ENCODE results near the gene TIMP1. TPM values are rescaled to one million over a fixed set of nuclear protein-coding genes. Genes with fewer than 3 reads are reported as not detected.

The TIMP1 gene
- polyA plus RNA-seq, 3 donors from 2014 or later: 153 to 275 (median 237) TPM

GRCh38 chrX:47564438-47565085 is 17.7 kb upstream of the TIMP1 start:
- no peaks in the 10 kb centered on the region for H3K9me3 Mint-ChIP-seq
- peaks cover 13 to 32% (median 16%) of the 10 kb centered on the region in 3 donors for H3K36me3 Mint-ChIP-seq
- H3K27me3 Mint-ChIP-seq (ENCODE audit: low read depth in 3 of 3): peaks cover 3 to 22% (median 8%) of the 10 kb centered on the region in 3 donors
- H3K27ac Mint-ChIP-seq: peak overlapping the region in 2 of 6 donors; percentile 58 to 62
- H3K4me3 Mint-ChIP-seq: peak overlapping the region in 2 of 5 donors; percentile 52 to 67
- H3K4me1 Mint-ChIP-seq: peaks cover 40 to 41% of the 10 kb centered on the region in 2 donors
- DNase-seq: no peak

- Mint-ChIP-seq H3K27ac (no peak overlapping the region), H3K4me1 (peaks cover 24 to 26% of the 10 kb centered on the region in 2 donors), H3K27me3 (ENCODE audit: low read depth in 3 of 3) (peaks cover 3 to 19% (median 6%) of the 10 kb centered on the region in 3 donors), H3K4me3 (no peak overlapping the region), H3K36me3 (peaks cover 16 to 47% (median 28%) of the 10 kb centered on the region in 3 donors), H3K9me3 (no peaks in the 10 kb centered on the region)
- no peak for DNase-seq
Measured at GRCh38 chrX:47566841-47567240, 15.4 kb upstream of the TIMP1 start.

GRCh38 chrX:47568656-47569295 is 13.5 kb upstream of the TIMP1 start:
- H3K27me3 Mint-ChIP-seq (ENCODE audit: low read depth in 3 of 3): peaks cover 1 to 19% (median 17%) of the 10 kb centered on the region in 3 donors
- H3K36me3 Mint-ChIP-seq: peaks cover 16 to 46% (median 33%) of the 10 kb centered on the region in 3 donors
- peaks cover 9 to 18% of the 10 kb centered on the region in 2 donors for H3K4me1 Mint-ChIP-seq
- peak; percentile 27 to 39 (median 33) for DNase-seq
- H3K27ac Mint-ChIP-seq: peak overlapping the region in 1 of 6 donors; percentile 39
- no peak overlapping the region for H3K4me3 Mint-ChIP-seq
- no peaks in the 10 kb centered on the region for H3K9me3 Mint-ChIP-seq

- Mint-ChIP-seq H3K27ac (no peak overlapping the region), H3K36me3 (peaks cover 11 to 39% (median 27%) of the 10 kb centered on the region in 3 donors), H3K9me3 (no peaks in the 10 kb centered on the region), H3K4me1 (peaks cover 0 to 13% of the 10 kb centered on the region in 2 donors), H3K4me3 (no peak overlapping the region), H3K27me3 (ENCODE audit: low read depth in 3 of 3) (peaks cover 1 to 19% (median 17%) of the 10 kb centered on the region in 3 donors)
- DNase-seq: no peak
Measured at GRCh38 chrX:47570794-47571193, 11.4 kb upstream of the TIMP1 start.

DNA sequence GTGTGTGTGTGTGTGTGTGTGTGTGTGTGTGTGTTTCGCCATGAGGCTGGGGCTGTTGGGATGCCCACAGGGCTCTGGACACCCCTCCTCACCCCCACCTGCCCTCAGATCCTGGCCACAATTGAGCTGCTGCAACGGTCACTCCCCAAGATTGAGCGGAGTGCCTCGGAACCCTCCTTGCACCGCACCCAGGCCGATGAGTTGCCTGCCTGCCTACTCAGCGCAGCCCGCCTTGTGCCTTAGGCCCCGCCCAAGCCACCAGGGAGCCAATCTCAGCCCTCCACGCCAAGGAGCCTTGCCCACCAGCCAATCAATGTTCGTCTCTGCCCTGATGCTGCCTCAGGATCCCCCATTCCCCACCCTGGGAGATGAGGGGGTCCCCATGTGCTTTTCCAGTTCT is 11.0 kb upstream of the TIMP1 start:
- no peak for DNase-seq
- Mint-ChIP-seq H3K36me3 (peaks cover 9 to 37% (median 24%) of the 10 kb centered on the region in 3 donors), H3K4me3 (no peak overlapping the region), H3K9me3 (no peaks in the 10 kb centered on the region), H3K27me3 (ENCODE audit: low read depth in 3 of 3) (peaks cover 1 to 19% (median 17%) of the 10 kb centered on the region in 3 donors), H3K4me1 (peaks cover 0 to 13% of the 10 kb centered on the region in 2 donors), H3K27ac (no peak overlapping the region)

DNA sequence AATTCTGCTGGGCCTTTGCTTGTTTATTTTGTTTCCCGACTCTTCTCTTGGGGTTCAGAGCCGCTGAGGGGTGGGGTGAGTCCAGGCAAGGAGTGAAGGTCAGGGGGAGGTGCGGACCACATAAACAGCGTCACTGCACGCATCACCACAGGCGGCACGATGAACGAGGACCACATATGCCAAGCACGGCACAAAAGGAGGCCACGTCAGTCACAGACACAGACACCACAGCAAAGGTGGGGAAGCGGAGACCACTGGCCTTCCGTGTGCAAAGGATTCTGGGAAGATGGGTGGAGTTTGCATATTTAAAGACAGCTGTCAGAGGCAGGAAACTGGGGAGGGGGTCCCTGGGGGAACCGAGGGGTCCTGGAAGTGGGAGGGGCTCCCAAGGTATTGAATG is 10.3 kb upstream of the TIMP1 start:
- no peak overlapping the region for H3K4me3 Mint-ChIP-seq
- peaks cover 8 to 32% (median 24%) of the 10 kb centered on the region in 3 donors for H3K36me3 Mint-ChIP-seq
- peaks cover 0 to 2% (median 0%) of the 10 kb centered on the region in 6 donors for H3K9me3 Mint-ChIP-seq
- H3K27ac Mint-ChIP-seq: no peak overlapping the region
- peaks cover 1 to 17% (median 17%) of the 10 kb centered on the region in 3 donors for H3K27me3 Mint-ChIP-seq (ENCODE audit: low read depth in 3 of 3)
- DNase-seq: no peak
- H3K4me1 Mint-ChIP-seq: peaks cover 0 to 12% of the 10 kb centered on the region in 2 donors

- peak overlapping the region in 1 of 5 donors; percentile 27 for H3K4me3 Mint-ChIP-seq
- DNase-seq: no peak
- peaks cover 0 to 2% (median 0%) of the 10 kb centered on the region in 6 donors for H3K9me3 Mint-ChIP-seq
- peaks cover 0 to 10% of the 10 kb centered on the region in 2 donors for H3K4me1 Mint-ChIP-seq
- peaks cover 4 to 26% (median 20%) of the 10 kb centered on the region in 3 donors for H3K36me3 Mint-ChIP-seq
- H3K27me3 Mint-ChIP-seq (ENCODE audit: low read depth in 3 of 3): peaks cover 1 to 17% (median 16%) of the 10 kb centered on the region in 3 donors
- H3K27ac Mint-ChIP-seq: no peak overlapping the region
Measured at GRCh38 chrX:47572773-47573340, 9.4 kb upstream of the TIMP1 start.

GRCh38 chrX:47573341-47574075 is 8.7 kb upstream of the TIMP1 start:
- DNase-seq: no peak
- Mint-ChIP-seq H3K4me1 (peaks cover 0 to 9% of the 10 kb centered on the region in 2 donors), H3K4me3 (peak overlapping the region in 2 of 5 donors; percentile 27 to 30), H3K36me3 (peaks cover 4 to 26% (median 20%) of the 10 kb centered on the region in 3 donors), H3K27ac (no peak overlapping the region), H3K27me3 (ENCODE audit: low read depth in 3 of 3) (peaks cover 5 to 20% (median 17%) of the 10 kb centered on the region in 3 donors), H3K9me3 (peaks cover 0 to 2% (median 0%) of the 10 kb centered on the region in 6 donors)

- Mint-ChIP-seq H3K4me3 (no peak overlapping the region), H3K27me3 (ENCODE audit: low read depth in 3 of 3) (peaks cover 5 to 20% (median 17%) of the 10 kb centered on the region in 3 donors), H3K4me1 (peaks cover 0 to 9% of the 10 kb centered on the region in 2 donors), H3K27ac (no peak overlapping the region), H3K36me3 (peaks cover 4 to 22% (median 20%) of the 10 kb centered on the region in 3 donors), H3K9me3 (peaks cover 0 to 2% (median 0%) of the 10 kb centered on the region in 6 donors)
- no peak for DNase-seq
Measured at GRCh38 chrX:47574076-47574546, 8.1 kb upstream of the TIMP1 start.

DNA sequence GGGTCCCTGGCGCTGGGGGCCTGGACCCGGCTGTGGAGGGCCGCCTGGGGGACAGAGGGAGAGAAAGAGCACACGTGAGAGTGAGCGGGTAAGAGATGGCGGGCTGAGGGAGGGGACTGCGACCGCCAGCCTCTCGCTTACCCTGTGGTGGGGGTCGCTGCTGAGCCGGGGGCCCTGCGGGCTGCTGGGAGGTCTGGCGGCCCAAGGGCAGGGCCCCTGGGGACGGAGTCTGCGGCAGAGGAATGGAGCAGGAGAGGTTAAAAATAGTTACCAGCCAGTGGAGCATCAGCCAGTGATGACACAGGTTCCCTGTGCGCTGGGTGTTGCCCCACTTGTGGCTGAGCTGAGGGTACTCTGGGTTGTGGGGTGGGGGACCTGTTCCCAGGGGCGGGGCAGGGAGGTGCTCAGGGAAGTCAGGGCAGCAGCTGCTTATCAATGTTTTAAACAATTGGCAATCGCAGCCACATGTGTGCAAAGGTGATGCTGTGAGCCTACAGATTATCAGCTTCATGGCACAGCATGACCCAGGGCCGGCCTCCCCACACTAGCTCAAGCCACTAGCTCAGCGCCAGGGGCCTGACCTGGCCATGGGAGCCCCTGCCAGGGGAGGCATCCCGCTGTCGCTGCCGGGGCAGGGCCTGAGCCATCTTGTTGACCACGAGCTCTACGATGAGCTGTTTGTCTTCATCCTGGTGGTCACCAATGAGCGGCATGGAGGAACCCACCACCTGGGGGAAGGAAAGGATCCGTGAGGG is 7.5 kb upstream of the TIMP1 start:
- Mint-ChIP-seq H3K4me3 (peak overlapping the region in 1 of 5 donors; percentile 40), H3K9me3 (peaks cover 0 to 2% (median 0%) of the 10 kb centered on the region in 6 donors), H3K27ac (no peak overlapping the region), H3K4me1 (peaks cover 0 to 12% of the 10 kb centered on the region in 2 donors), H3K36me3 (peaks cover 0 to 20% (median 18%) of the 10 kb centered on the region in 3 donors), H3K27me3 (ENCODE audit: low read depth in 3 of 3) (peaks cover 8 to 20% (median 17%) of the 10 kb centered on the region in 3 donors)
- no peak for DNase-seq

DNA sequence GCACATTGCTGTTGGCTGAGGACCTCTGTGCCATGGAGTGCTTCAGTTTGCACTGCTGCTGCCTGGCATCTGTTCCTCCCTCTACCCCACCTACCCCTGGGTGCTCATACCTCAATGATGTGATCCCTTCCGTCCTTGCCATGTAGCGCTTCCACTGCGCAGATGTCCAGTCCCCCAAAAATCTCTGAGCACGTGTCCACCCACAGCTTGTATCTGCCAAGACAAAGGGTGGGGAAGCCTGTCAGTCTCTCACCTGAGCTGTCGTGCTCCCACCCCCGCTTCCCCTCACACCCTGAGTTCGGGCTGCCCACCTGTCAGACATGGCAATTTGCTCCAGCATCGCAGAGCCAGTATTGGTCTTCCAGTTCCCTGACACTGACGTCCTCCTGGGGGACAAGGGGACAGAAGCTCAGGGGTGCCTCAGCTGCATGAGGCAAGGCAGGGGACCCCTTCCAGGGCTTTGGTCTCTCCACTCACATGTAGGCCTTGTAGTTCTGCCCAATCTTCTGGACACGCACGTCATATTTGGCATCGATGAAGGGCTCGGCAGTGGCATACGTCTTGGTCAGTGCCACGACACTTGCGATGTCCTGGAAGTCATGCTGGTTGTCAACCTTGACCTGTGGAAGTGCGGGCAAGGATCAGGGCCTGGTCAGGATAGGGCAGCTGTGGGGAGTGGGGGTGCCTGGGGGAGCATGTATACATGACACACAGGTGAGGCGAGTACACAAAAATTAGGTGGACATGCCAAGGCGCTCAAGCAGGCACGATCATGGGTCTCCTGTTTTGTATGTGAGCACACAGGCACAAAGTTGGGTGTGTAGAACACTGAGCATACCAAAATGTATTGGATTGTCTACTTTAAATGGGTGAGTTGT is 6.0 kb upstream of the TIMP1 start:
- Mint-ChIP-seq H3K4me3 (no peak overlapping the region), H3K9me3 (peaks cover 0 to 2% (median 0%) of the 10 kb centered on the region in 6 donors), H3K36me3 (peaks cover 0 to 9% (median 5%) of the 10 kb centered on the region in 3 donors), H3K27me3 (ENCODE audit: low read depth in 3 of 3) (peaks cover 8 to 13% (median 11%) of the 10 kb centered on the region in 3 donors), H3K4me1 (peaks cover 2 to 15% of the 10 kb centered on the region in 2 donors), H3K27ac (no peak overlapping the region)
- no peak for DNase-seq

DNA sequence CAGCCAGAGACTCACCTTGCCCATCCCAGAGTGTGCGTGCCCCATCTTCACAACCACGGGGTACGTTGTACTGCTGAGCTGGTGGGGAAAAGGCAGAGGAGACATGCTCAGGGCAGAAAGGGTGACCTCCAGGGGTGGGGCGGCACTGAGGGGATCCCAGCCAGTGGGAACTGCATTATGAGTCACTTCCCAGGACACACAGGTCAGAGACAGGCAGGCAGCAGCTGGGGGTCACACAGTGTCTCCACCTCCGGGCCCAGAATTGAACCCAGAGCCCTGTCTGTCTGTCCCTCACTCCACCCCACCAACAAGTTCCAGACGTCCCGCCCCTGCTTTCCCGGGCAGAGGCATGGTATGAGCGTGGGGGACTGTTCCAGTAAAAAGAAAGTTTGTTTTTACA is 4.8 kb upstream of the TIMP1 start:
- H3K9me3 Mint-ChIP-seq: peaks cover 0 to 2% (median 0%) of the 10 kb centered on the region in 6 donors
- peaks cover 5 to 9% (median 8%) of the 10 kb centered on the region in 3 donors for H3K27me3 Mint-ChIP-seq (ENCODE audit: low read depth in 3 of 3)
- no peak for DNase-seq
- H3K27ac Mint-ChIP-seq: no peak overlapping the region
- no peaks in the 10 kb centered on the region for H3K36me3 Mint-ChIP-seq
- no peak overlapping the region for H3K4me3 Mint-ChIP-seq
- peaks cover 13 to 25% of the 10 kb centered on the region in 2 donors for H3K4me1 Mint-ChIP-seq
